Lung (tissue), 12 donors: ENCODE data around the gene SH3TC1. TPM values are rescaled to one million over a fixed set of nuclear protein-coding genes. Genes with fewer than 3 reads are reported as not detected.
A peak's percentile ranks its signal among the peaks of the same experiment; 100 is the strongest.

Experiments used
- ATAC-seq: fragments of 200-7000 bp; cut with Tn5 transposase; one replicate; pipeline ENCODE4 v1.9.1; 2020; ENCODE audit warnings: moderate number of reproducible peaks; ENCODE audit not compliant: insufficient read depth, low FRiP score
- DNase-seq, 3 donors: peaks; one replicate each; pipeline ENCODE4 v3.0.0-alpha.2; 2013 to 2017
- H3K27ac ChIP-seq, 2 donors: one replicate each; pipeline ENCODE4 v1.5.1; 2013; ENCODE audit warnings: mild to moderate bottlenecking in 2 of 2, moderate library complexity in 2 of 2, control low read depth in 1 of 2, inconsistent platforms in 1 of 2, low read depth in 1 of 2, low read length in 1 of 2
- H3K27me3 ChIP-seq, 3 donors: one replicate each; pipeline ENCODE4 v1.5.1; 2013; ENCODE audit warnings: low read length in 2 of 3; ENCODE audit not compliant: control insufficient read depth in 3 of 3, insufficient read depth in 3 of 3
- H3K36me3 ChIP-seq, 4 donors: one replicate each; pipeline ENCODE4 v1.5.1; 2013; ENCODE audit warnings: low read length in 4 of 4, mild to moderate bottlenecking in 1 of 4, moderate library complexity in 1 of 4; ENCODE audit not compliant: control insufficient read depth in 4 of 4, insufficient read depth in 4 of 4
- H3K4me1 ChIP-seq, 5 donors: one replicate each; pipeline ENCODE4 v1.5.1; 2013; ENCODE audit warnings: low read length in 5 of 5, mild to moderate bottlenecking in 2 of 5, moderate library complexity in 1 of 5; ENCODE audit not compliant: control insufficient read depth in 5 of 5, insufficient read depth in 5 of 5
- H3K4me3 ChIP-seq: one replicate; pipeline ENCODE4 v1.5.1; 2013; ENCODE audit warnings: mild to moderate bottlenecking, control low read depth, moderate library complexity
- H3K9ac ChIP-seq, 2 donors: one replicate each; pipeline ENCODE4 v1.5.1; 2013; ENCODE audit warnings: low read length in 2 of 2, control low read depth in 1 of 2; ENCODE audit not compliant: insufficient read depth in 1 of 2
- H3K9me3 ChIP-seq, 4 donors: one replicate each; pipeline ENCODE4 v1.5.1; 2013; ENCODE audit warnings: low read length in 3 of 4, mild to moderate bottlenecking in 1 of 4, moderate library complexity in 1 of 4; ENCODE audit not compliant: control insufficient read depth in 4 of 4, insufficient read depth in 3 of 4
- CTCF ChIP-seq: IDR thresholded peaks from 2 replicates; pipeline ENCODE4 v1.5.1; 2012; ENCODE audit warnings: mild to moderate bottlenecking; ENCODE audit errors: control extremely low read depth, extremely low read depth
- WGBS, 2 donors: extraction: QIAGEN DNeasy Blood & Tissue Kit; methylation state at CpG; one replicate each; pipeline ENCODE4 v1.1.7; 2013; 5-methylcytosine and 5-hydroxymethylcytosine counted together
- polyA plus RNA-seq, 2 donors: library from polyadenylated mRNA; stranded (reverse); fragments of 200-250 nt; gene quantifications; one replicate each; pipeline ENCODE4 v1.2.1, GENCODE V29; 2013
- total RNA-seq, 2 donors: library from RNA; depleted of rRNA in 1 of 2; stranded (reverse); fragments of >200 nt in 1 of 2; gene quantifications; one replicate each; pipeline ENCODE4 v1.2.1, GENCODE V29; 2014 to 2021
- donor health status: control.
- donor health status: control.
- donor health status: Bipolar disorder and iron deficiency.
- donor health status: healthy.
- donor health status: DM: yes; HTN: yes; CAD: no.

SH3TC1 gene
- total and polyA plus RNA-seq, 4 donors: 21.4 to 67.3 (median 38.1) TPM

- Histone ChIP-seq H3K9me3 (no peaks in the 10 kb centered on the region), H3K27me3 (no peaks in the 10 kb centered on the region), H3K4me3 (no peak overlapping the region), H3K9ac (no peak overlapping the region), H3K27ac (no peak overlapping the region), H3K4me1 (peaks cover 0 to 45% (median 10%) of the 10 kb centered on the region in 5 donors), H3K36me3 (no peaks in the 10 kb centered on the region)
- no peak for TF ChIP-seq CTCF
- 91 to 92% methylated on average over 15 of the region's 15 CpGs for WGBS, 2 donors
- no peak for DNase-seq
- ATAC-seq: no peak
Measured at GRCh38 chr4:8280876-8281440, 81.9 kb downstream of the SH3TC1 start.

- ATAC-seq: no peak
- WGBS, 2 donors: 77 to 87% methylated on average over 19 of the region's 19 CpGs
- DNase-seq: peak; percentile 82 to 90 (median 83)
- Histone ChIP-seq H3K27me3 (no peaks in the 10 kb centered on the region), H3K36me3 (no peaks in the 10 kb centered on the region), H3K27ac (no peak overlapping the region), H3K4me3 (no peak overlapping the region), H3K4me1 (peaks cover 0 to 38% (median 8%) of the 10 kb centered on the region in 5 donors), H3K9ac (no peak overlapping the region), H3K9me3 (no peaks in the 10 kb centered on the region)
- no peak for TF ChIP-seq CTCF
Measured at GRCh38 chr4:8281519-8282133, 82.5 kb downstream of the SH3TC1 start.

DNA sequence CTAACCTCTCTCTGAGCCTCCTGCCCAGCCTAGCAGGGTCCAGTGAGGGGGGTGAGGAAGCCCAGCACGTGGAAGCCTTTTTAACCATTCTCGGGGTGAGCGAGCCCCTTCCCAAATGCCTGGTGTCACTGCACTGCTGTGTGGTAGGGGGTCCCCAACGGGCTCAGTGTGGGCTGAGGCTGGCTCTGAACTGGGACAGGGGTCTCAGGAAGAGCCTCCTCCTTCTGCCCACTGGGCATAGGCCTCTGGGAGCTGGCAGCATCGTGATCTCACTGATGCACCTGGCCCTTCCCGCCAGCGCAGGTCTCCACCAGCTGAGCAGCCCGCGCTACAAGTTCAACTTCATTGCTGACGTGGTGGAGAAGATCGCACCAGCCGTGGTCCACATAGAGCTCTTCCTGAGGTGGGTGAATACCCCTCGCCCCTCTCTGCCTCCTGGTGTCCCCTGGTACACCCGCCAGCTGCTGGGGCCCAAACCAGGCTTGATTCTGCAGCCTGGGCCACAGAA lies 83.1 kb downstream of the SH3TC1 start:
- Histone ChIP-seq H3K4me1 (peaks cover 0 to 33% (median 8%) of the 10 kb centered on the region in 5 donors), H3K27ac (no peak overlapping the region), H3K27me3 (no peaks in the 10 kb centered on the region), H3K36me3 (no peaks in the 10 kb centered on the region), H3K9me3 (no peaks in the 10 kb centered on the region), H3K9ac (no peak overlapping the region), H3K4me3 (no peak overlapping the region)
- DNase-seq (no peak), ATAC-seq (no peak)
- 88 to 90% methylated on average over 14 of the region's 14 CpGs for WGBS, 2 donors
- TF ChIP-seq CTCF: no peak
